Thoracic aorta (tissue), 2 donors: ENCODE data around the gene AP4B1. TPM values are rescaled to one million over a fixed set of nuclear protein-coding genes. Genes with fewer than 3 reads are reported as not detected.

ENCODE experiments used
- ATAC-seq: fragments of 150-250 bp; one replicate; pipeline ENCODE4 v1.8.0; 2017; ENCODE audit warnings: low read depth; ENCODE audit not compliant: insufficient number of reproducible peaks, low FRiP score
- DNase-seq: peaks from one replicate; pipeline ENCODE4 v3.0.0-alpha.2; 2020; ENCODE audit warnings: low spot score
- H3K27ac ChIP-seq, 2 donors: fragments of 200-600 bp; sonication (generic); 1 replicate in 1 of 2; 2 replicates in 1 of 2; pipeline ENCODE4 v1.5.1; 2016; ENCODE audit warnings: mild to moderate bottlenecking in 2 of 2, moderate library complexity in 2 of 2
- H3K27me3 ChIP-seq: fragments of 200-600 bp; sonication (generic); replicated peaks from 2 replicates; pipeline ENCODE4 v1.6.0; 2016; ENCODE audit warnings: mild to moderate bottlenecking; ENCODE audit not compliant: insufficient read depth
- H3K36me3 ChIP-seq: fragments of 200-600 bp; sonication (generic); one replicate; pipeline ENCODE4 v1.5.1; 2016
- H3K4me1 ChIP-seq, 2 donors: fragments of 200-600 bp; sonication (generic); 1 replicate in 1 of 2; 2 replicates in 1 of 2; pipeline versions ENCODE4 v1.5.1 to v1.6.0; 2016; ENCODE audit warnings: low read depth in 2 of 2, mild to moderate bottlenecking in 1 of 2; ENCODE audit not compliant: control insufficient read depth in 1 of 2
- H3K4me3 ChIP-seq: fragments of 200-600 bp; sonication (generic); 2 replicates; pipeline ENCODE4 v1.5.1; 2016; ENCODE audit warnings: mild to moderate bottlenecking
- H3K9me3 ChIP-seq: fragments of 200-600 bp; sonication (generic); 2 replicates; pipeline ENCODE4 v1.5.1; 2016
- total RNA-seq, 2 donors: library from RNA; depleted of rRNA; stranded (reverse); fragments of >200 nt; gene quantifications; one replicate each; pipeline versions ENCODE4 v1.1.0 to v1.2.3, GENCODE V29; 2016
- TF ChIP-seq, protein P1 (sequence below): fragments of 200-600 bp; sonication (generic); IDR thresholded peaks from one replicate; pipeline ENCODE4 v1.5.1; 2019; ENCODE audit warnings: antibody characterized with exemption

The AP4B1 gene
- total RNA-seq, 2 donors from 2014 or later, result 7.0 to 47.2 TPM

DNA sequence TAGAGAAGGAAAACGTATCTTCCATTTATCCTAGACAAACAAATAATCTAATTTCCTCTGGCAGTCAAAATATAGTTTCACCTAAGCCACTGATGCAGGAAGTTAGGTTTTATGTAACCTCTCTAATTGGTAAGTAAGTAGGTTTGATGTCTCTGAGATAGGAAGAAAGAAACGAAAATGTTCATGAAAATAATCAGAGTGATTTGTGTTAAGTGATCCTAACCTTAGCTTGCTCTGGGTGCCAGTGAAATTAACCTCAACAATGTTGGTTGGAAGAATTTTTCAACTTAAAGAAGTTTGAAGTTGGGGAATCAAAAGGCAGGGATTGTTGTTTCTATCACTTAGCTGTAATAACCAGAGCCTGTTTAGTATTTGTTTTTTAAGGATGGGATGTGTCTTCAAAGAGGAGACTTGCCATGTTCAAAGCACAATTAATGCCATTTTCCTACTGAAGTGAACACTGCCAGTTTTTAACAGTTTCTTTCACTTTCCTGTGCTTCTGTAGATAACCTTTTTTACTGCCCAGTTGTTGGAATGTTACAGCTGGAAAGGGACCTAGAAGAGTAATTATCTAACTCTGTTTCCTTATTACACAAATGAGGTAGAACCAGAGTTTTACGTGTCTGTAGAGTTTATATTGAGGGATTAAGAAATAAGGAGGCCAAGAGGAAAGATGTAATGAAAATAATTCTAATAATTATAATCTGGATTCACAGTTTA lies 42.9 kb upstream of the AP4B1 start:
- ATAC-seq (no peak), DNase-seq (no peak)
- Histone ChIP-seq H3K4me1 (peaks cover 30 to 41% of the 10 kb centered on the region in 2 donors), H3K27me3 (no peaks in the 10 kb centered on the region), H3K9me3 (no peaks in the 10 kb centered on the region), H3K4me3 (peak overlapping the region; percentile 18), H3K36me3 (no peaks in the 10 kb centered on the region), H3K27ac (peak overlapping the region; percentile 28 to 35)
- TF ChIP-seq, protein P1, sequence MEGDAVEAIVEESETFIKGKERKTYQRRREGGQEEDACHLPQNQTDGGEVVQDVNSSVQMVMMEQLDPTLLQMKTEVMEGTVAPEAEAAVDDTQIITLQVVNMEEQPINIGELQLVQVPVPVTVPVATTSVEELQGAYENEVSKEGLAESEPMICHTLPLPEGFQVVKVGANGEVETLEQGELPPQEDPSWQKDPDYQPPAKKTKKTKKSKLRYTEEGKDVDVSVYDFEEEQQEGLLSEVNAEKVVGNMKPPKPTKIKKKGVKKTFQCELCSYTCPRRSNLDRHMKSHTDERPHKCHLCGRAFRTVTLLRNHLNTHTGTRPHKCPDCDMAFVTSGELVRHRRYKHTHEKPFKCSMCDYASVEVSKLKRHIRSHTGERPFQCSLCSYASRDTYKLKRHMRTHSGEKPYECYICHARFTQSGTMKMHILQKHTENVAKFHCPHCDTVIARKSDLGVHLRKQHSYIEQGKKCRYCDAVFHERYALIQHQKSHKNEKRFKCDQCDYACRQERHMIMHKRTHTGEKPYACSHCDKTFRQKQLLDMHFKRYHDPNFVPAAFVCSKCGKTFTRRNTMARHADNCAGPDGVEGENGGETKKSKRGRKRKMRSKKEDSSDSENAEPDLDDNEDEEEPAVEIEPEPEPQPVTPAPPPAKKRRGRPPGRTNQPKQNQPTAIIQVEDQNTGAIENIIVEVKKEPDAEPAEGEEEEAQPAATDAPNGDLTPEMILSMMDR, result no peak

- H3K4me1 ChIP-seq, result peaks cover 27 to 41% of the 10 kb centered on the region in 2 donors
- H3K36me3 ChIP-seq, result no peaks in the 10 kb centered on the region
- TF ChIP-seq, protein P1, result no peak
- H3K27ac ChIP-seq, result peak overlapping the region; percentile 28 to 35
- no peak overlapping the region for H3K4me3 ChIP-seq
- no peaks in the 10 kb centered on the region for H3K27me3 ChIP-seq
- ATAC-seq (no peak), DNase-seq (no peak)
- no peaks in the 10 kb centered on the region for H3K9me3 ChIP-seq
Measured at GRCh38 chr1:113946678-113947387, 42.2 kb upstream of the AP4B1 start.

DNA sequence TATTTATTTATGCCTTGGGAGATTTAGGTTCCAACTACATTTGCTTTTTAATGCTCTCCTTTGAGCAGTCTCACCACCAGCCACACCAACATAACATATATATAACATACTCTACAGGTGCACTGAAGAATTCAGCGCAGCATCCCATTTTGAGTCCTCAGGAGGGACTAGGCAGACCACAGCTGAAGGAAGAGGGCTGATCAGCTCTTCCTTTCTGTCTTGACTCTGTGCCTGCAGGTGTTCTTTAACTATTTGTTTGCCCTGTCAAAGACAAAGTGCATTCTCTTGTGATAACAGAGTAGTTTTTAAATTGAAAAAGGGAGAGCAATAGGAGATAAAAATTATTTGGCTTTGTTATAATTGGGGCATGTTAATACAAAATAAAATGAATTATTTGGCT lies 41.5 kb upstream of the AP4B1 start:
- Histone ChIP-seq H3K27ac (no peak overlapping the region), H3K9me3 (no peaks in the 10 kb centered on the region), H3K4me3 (no peak overlapping the region), H3K27me3 (no peaks in the 10 kb centered on the region), H3K4me1 (peaks cover 27 to 41% of the 10 kb centered on the region in 2 donors), H3K36me3 (peaks cover 2% of the 10 kb centered on the region)
- DNase-seq (no peak), ATAC-seq (no peak)
- TF ChIP-seq, protein P1, result no peak

- Histone ChIP-seq H3K9me3 (no peaks in the 10 kb centered on the region), H3K4me1 (peaks cover 27 to 39% of the 10 kb centered on the region in 2 donors), H3K27me3 (no peaks in the 10 kb centered on the region), H3K27ac (no peak overlapping the region), H3K36me3 (peaks cover 7% of the 10 kb centered on the region), H3K4me3 (no peak overlapping the region)
- DNase-seq (no peak), ATAC-seq (no peak)
- TF ChIP-seq, protein P1, result no peak
Measured at GRCh38 chr1:113945329-113945728, 40.7 kb upstream of the AP4B1 start.

DNA sequence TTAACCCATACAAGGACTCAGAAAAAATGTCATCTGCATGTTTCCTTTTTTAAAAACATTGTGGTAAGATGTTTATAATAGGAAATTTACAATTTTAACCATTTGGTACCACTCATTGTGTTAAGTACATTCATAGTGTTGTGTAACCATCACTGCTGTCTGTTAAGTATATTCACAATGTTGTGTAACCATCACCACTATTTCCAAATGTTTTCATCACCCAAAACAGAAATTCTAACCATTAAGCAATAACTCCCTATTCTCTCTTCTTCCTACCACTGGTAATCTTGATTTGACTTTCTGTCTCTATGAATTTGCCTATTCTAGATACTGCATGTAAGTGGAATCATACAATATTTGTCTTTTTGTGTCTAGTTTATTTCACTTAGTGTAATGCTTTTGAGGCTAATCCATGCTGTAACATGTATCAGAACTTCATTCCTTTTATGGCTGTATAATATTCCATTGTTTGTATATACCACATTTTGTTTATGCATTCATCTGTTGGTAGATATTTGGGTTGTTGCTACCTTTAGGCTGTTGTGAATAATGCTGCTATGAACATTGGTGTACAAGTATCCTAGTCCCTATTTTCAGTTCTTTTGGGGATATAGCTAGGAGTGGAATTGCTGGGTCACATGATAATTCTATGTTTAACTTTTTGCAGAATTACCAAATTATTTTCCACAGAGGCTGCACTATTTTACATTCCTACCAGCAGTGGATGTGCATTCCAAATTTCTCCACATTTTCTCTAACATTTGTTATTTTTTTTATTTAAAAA lies 38.6 kb upstream of the AP4B1 start:
- TF ChIP-seq, protein P1, result no peak
- H3K4me1 ChIP-seq, result peaks cover 18 to 20% of the 10 kb centered on the region in 2 donors
- no peak for ATAC-seq

More for the DNA sequence above, 38.6 kb upstream of the AP4B1 start:
- peaks cover 7% of the 10 kb centered on the region for H3K36me3 ChIP-seq
- no peaks in the 10 kb centered on the region for H3K27me3 ChIP-seq
- DNase-seq, result no peak
- no peak overlapping the region for H3K27ac ChIP-seq
- no peaks in the 10 kb centered on the region for H3K9me3 ChIP-seq
- no peak overlapping the region for H3K4me3 ChIP-seq
